ENCODE results near the gene CERS6. TPM values are rescaled to one million over a fixed set of nuclear protein-coding genes. Genes with fewer than 3 reads are reported as not detected.

CERS6 gene
- total RNA-seq, 1 experiment from 2014 or later = not detected

DNA sequence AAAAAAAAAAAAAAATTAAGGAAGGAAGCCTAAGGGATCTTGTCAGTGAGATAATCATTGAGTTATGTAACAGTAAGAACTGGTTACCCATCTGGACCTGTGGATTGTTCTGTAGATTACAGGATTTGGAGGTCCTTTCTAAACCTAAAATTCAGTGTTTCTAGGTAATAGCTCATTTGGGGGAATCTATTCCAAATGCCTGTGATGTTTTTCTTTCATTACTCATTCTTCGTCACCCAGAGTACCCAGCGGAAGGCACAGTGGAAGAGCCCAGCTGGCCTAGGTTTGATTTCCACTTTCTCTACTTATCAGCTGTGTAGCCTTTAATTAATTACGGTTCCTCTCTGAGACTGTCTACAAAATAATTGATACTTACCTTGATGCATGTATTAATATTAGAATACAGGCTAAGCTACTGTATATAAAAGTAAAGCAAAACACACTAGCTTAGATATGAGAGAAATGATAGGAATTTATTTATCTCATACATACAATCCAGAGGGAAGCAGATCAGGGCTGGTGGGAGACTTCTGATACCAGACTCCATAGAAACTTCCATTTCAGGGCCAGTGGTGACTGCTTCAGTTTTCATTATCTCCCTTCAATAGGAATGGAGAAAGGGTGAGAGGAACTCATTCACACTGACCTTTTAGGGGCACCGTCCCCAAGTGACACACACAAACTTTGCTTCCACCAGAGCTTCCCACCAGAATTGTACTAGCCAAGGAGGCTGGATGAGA, 230.6 kb downstream of the CERS6 start:
- Histone ChIP-seq H3K9me2 (replicated peaks; ENCODE audit: insufficient read depth, low read length) (no peaks in the 10 kb centered on the region), H3K4me1 (ENCODE audit: low read length) (no peaks in the 10 kb centered on the region), H3K9ac (ENCODE audit: low read length) (no peak overlapping the region), H3K4me2 (ENCODE audit: low read depth, low read length, poor library complexity, severe bottlenecking) (no peak overlapping the region), H3K79me2 (ENCODE audit: low read length) (no peaks in the 10 kb centered on the region), H3K27me3 (ENCODE audit: low read length) (no peaks in the 10 kb centered on the region), H3K4me3 (ENCODE audit: low read length) (no peak overlapping the region), H4K20me1 (ENCODE audit: insufficient read depth, low read depth, low read length) (no peaks in the 10 kb centered on the region), H3K27ac (ENCODE audit: low read length) (no peak overlapping the region), H3K36me3 (ENCODE audit: insufficient read depth, low read length) (no peaks in the 10 kb centered on the region), H2AFZ (ENCODE audit: low read length) (no peak overlapping the region), H3K9me3 (ENCODE audit: low read length) (no peaks in the 10 kb centered on the region)
- no peak for DNase-seq

- no peaks in the 10 kb centered on the region for H3K79me2 ChIP-seq (ENCODE audit: low read length)
- no peaks in the 10 kb centered on the region for H3K36me3 ChIP-seq (ENCODE audit: insufficient read depth, low read length)
- no peak for DNase-seq
- no peaks in the 10 kb centered on the region for H3K27me3 ChIP-seq (ENCODE audit: low read length)
- H3K9me3 ChIP-seq (ENCODE audit: low read length) = no peaks in the 10 kb centered on the region
- no peaks in the 10 kb centered on the region for H3K9me2 ChIP-seq (replicated peaks; ENCODE audit: insufficient read depth, low read length)
- H2AFZ ChIP-seq (ENCODE audit: low read length) = no peak overlapping the region
- H3K4me1 ChIP-seq (ENCODE audit: low read length) = no peaks in the 10 kb centered on the region
- no peak overlapping the region for H3K4me3 ChIP-seq (ENCODE audit: low read length)
- no peak overlapping the region for H3K27ac ChIP-seq (ENCODE audit: low read length)
- no peak overlapping the region for H3K9ac ChIP-seq (ENCODE audit: low read length)
- no peaks in the 10 kb centered on the region for H4K20me1 ChIP-seq (ENCODE audit: insufficient read depth, low read depth, low read length)
- H3K4me2 ChIP-seq (ENCODE audit: low read depth, low read length, poor library complexity, severe bottlenecking) = no peak overlapping the region
These were observed 231.2 kb downstream of the CERS6 start for GRCh38 chr2:168687314-168687713.

DNA sequence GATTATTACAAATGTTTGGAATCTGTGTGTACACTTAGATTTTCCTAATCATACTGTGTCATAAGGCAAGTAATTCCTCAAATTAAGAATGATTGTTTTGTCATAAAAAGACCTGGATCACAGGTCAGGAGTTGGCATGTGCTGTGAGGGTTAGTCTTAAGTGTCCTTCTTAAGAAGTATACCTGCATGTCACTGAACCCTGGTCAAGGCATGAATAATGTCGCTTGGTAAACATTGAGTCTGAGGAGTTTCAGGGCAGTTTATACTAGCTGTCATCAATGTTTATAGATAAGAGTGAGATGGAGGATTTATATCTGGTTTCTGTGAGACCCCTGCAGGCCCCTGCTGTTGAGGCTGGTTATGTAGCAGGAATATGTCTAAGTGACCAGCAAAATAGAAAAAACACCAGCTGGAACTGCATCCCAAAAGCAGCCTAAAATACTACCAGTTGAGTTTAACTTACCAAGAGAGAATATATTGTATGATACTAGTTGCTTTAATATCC, 234.4 kb downstream of the CERS6 start:
- Histone ChIP-seq H3K4me1 (ENCODE audit: low read length) (no peaks in the 10 kb centered on the region), H3K9ac (ENCODE audit: low read length) (no peak overlapping the region), H3K4me2 (ENCODE audit: low read depth, low read length, poor library complexity, severe bottlenecking) (no peak overlapping the region), H3K27me3 (ENCODE audit: low read length) (no peaks in the 10 kb centered on the region), H3K9me3 (ENCODE audit: low read length) (no peaks in the 10 kb centered on the region), H3K27ac (ENCODE audit: low read length) (no peak overlapping the region), H3K4me3 (ENCODE audit: low read length) (no peak overlapping the region), H3K36me3 (ENCODE audit: insufficient read depth, low read length) (no peaks in the 10 kb centered on the region), H3K9me2 (replicated peaks; ENCODE audit: insufficient read depth, low read length) (no peaks in the 10 kb centered on the region), H3K79me2 (ENCODE audit: low read length) (no peaks in the 10 kb centered on the region), H4K20me1 (ENCODE audit: insufficient read depth, low read depth, low read length) (no peaks in the 10 kb centered on the region), H2AFZ (ENCODE audit: low read length) (no peak overlapping the region)
- no peak for DNase-seq

DNA sequence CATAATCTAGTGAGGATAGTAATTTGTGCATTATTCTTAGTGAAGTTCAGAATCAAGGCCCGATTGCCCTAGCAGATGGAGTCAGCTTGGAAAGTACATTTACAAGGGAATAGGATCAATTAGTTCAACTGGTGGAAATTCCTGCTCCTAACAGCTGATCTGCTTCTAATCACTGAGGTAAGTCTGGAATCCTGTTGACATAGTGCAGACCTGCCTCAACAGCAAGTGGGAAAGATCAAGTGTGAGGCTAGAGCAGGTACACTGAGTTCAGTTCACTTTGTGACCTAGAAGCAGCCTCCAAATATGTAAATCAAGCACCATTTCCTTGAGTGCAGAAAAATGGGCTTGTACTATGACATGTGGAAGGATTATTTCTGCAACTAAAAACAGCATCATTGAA, 235.1 kb downstream of the CERS6 start:
- Histone ChIP-seq H3K4me2 (ENCODE audit: low read depth, low read length, poor library complexity, severe bottlenecking) (no peak overlapping the region), H3K27ac (ENCODE audit: low read length) (no peak overlapping the region), H3K36me3 (ENCODE audit: insufficient read depth, low read length) (no peaks in the 10 kb centered on the region), H3K9me3 (ENCODE audit: low read length) (no peaks in the 10 kb centered on the region), H3K79me2 (ENCODE audit: low read length) (no peaks in the 10 kb centered on the region), H3K9me2 (replicated peaks; ENCODE audit: insufficient read depth, low read length) (no peaks in the 10 kb centered on the region), H3K4me1 (ENCODE audit: low read length) (no peaks in the 10 kb centered on the region), H3K27me3 (ENCODE audit: low read length) (no peaks in the 10 kb centered on the region), H2AFZ (ENCODE audit: low read length) (no peak overlapping the region), H3K9ac (ENCODE audit: low read length) (no peak overlapping the region), H4K20me1 (ENCODE audit: insufficient read depth, low read depth, low read length) (no peaks in the 10 kb centered on the region), H3K4me3 (ENCODE audit: low read length) (no peak overlapping the region)
- DNase-seq = no peak

DNA sequence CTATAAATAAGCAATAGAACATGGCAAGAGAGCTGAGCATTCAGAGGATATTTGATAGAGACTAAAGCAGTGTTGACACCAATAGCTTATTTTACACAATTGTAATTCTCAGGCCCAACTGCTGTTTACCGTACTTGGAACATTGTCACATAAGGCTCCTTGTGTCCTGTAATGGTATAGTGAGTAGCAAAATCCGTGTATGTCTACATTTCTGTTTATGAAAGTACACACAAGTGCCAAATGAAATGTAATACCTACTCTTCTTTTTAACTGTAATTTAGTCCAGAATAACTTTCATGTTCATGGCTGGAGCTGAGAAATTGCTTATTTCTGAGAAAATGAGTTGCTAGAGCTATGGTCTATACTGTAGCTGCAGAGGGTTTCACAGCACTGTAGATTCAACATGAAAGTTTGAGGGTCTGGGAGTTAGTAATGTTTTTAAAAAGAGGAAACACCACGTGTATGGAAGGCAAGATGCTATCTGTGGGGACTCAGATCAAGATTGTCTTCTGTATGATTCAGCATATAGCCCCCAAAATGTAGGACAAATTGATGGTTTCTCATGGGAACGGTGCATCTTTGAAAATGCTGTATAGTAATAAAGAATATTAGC, 236.2 kb downstream of the CERS6 start:
- Histone ChIP-seq H3K4me3 (ENCODE audit: low read length) (no peak overlapping the region), H2AFZ (ENCODE audit: low read length) (no peak overlapping the region), H3K79me2 (ENCODE audit: low read length) (no peaks in the 10 kb centered on the region), H3K4me2 (ENCODE audit: low read depth, low read length, poor library complexity, severe bottlenecking) (no peak overlapping the region), H3K27ac (ENCODE audit: low read length) (no peak overlapping the region), H3K27me3 (ENCODE audit: low read length) (no peaks in the 10 kb centered on the region), H3K9ac (ENCODE audit: low read length) (no peak overlapping the region), H3K4me1 (ENCODE audit: low read length) (no peaks in the 10 kb centered on the region), H3K36me3 (ENCODE audit: insufficient read depth, low read length) (no peaks in the 10 kb centered on the region), H3K9me3 (ENCODE audit: low read length) (no peaks in the 10 kb centered on the region), H4K20me1 (ENCODE audit: insufficient read depth, low read depth, low read length) (no peaks in the 10 kb centered on the region), H3K9me2 (replicated peaks; ENCODE audit: insufficient read depth, low read length) (no peaks in the 10 kb centered on the region)
- no peak for DNase-seq

GRCh38 chr2:168694173-168694572, 238.1 kb downstream of the CERS6 start:
- no peak overlapping the region for H3K9ac ChIP-seq (ENCODE audit: low read length)
- no peak overlapping the region for H3K27ac ChIP-seq (ENCODE audit: low read length)
- DNase-seq = no peak
- no peaks in the 10 kb centered on the region for H3K36me3 ChIP-seq (ENCODE audit: insufficient read depth, low read length)
- no peak overlapping the region for H2AFZ ChIP-seq (ENCODE audit: low read length)
- H3K9me3 ChIP-seq (ENCODE audit: low read length) = no peaks in the 10 kb centered on the region
- H3K4me2 ChIP-seq (ENCODE audit: low read depth, low read length, poor library complexity, severe bottlenecking) = no peak overlapping the region
- H3K4me3 ChIP-seq (ENCODE audit: low read length) = no peak overlapping the region
- no peaks in the 10 kb centered on the region for H3K9me2 ChIP-seq (replicated peaks; ENCODE audit: insufficient read depth, low read length)
- no peaks in the 10 kb centered on the region for H3K79me2 ChIP-seq (ENCODE audit: low read length)
- H4K20me1 ChIP-seq (ENCODE audit: insufficient read depth, low read depth, low read length) = no peaks in the 10 kb centered on the region
- H3K4me1 ChIP-seq (ENCODE audit: low read length) = no peaks in the 10 kb centered on the region
- H3K27me3 ChIP-seq (ENCODE audit: low read length) = no peaks in the 10 kb centered on the region

DNA sequence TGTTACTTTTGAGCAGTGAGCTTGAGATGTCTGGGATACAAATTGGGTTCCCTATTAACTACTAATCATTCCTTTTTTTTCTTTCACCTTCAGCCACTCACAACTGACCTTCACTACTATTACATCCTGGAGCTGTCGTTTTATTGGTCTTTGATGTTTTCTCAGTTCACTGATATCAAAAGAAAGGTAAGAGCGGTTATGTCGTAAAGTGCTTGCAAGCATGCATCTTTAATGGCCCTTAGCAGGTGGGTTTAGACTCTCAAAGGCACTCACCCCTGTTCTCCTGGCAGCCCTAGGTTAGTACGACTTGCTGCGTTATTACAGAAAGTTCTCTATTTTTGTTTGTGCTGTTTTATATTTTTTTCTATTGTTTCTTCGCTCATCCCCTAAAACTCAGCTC, 238.8 kb downstream of the CERS6 start:
- H3K9me2 ChIP-seq (replicated peaks; ENCODE audit: insufficient read depth, low read length) = no peaks in the 10 kb centered on the region
- H4K20me1 ChIP-seq (ENCODE audit: insufficient read depth, low read depth, low read length) = no peaks in the 10 kb centered on the region
- H3K36me3 ChIP-seq (ENCODE audit: insufficient read depth, low read length) = no peaks in the 10 kb centered on the region
- H2AFZ ChIP-seq (ENCODE audit: low read length) = no peak overlapping the region
- H3K27me3 ChIP-seq (ENCODE audit: low read length) = no peaks in the 10 kb centered on the region
- no peaks in the 10 kb centered on the region for H3K4me1 ChIP-seq (ENCODE audit: low read length)
- H3K9me3 ChIP-seq (ENCODE audit: low read length) = no peaks in the 10 kb centered on the region
- no peak overlapping the region for H3K4me3 ChIP-seq (ENCODE audit: low read length)
- no peaks in the 10 kb centered on the region for H3K79me2 ChIP-seq (ENCODE audit: low read length)
- DNase-seq = no peak
- no peak overlapping the region for H3K27ac ChIP-seq (ENCODE audit: low read length)
- H3K9ac ChIP-seq (ENCODE audit: low read length) = no peak overlapping the region
- H3K4me2 ChIP-seq (ENCODE audit: low read depth, low read length, poor library complexity, severe bottlenecking) = no peak overlapping the region

GRCh38 chr2:168697668-168698121, 241.6 kb downstream of the CERS6 start:
- Histone ChIP-seq H3K27me3 (ENCODE audit: low read length) (no peaks in the 10 kb centered on the region), H3K4me3 (ENCODE audit: low read length) (no peak overlapping the region), H3K27ac (ENCODE audit: low read length) (no peak overlapping the region), H3K9me3 (ENCODE audit: low read length) (no peaks in the 10 kb centered on the region), H3K4me2 (ENCODE audit: low read depth, low read length, poor library complexity, severe bottlenecking) (no peak overlapping the region), H2AFZ (ENCODE audit: low read length) (no peak overlapping the region), H3K36me3 (ENCODE audit: insufficient read depth, low read length) (no peaks in the 10 kb centered on the region), H3K4me1 (ENCODE audit: low read length) (no peaks in the 10 kb centered on the region), H4K20me1 (ENCODE audit: insufficient read depth, low read depth, low read length) (no peaks in the 10 kb centered on the region), H3K9me2 (replicated peaks; ENCODE audit: insufficient read depth, low read length) (no peaks in the 10 kb centered on the region), H3K79me2 (ENCODE audit: low read length) (no peaks in the 10 kb centered on the region), H3K9ac (ENCODE audit: low read length) (no peak overlapping the region)
- no peak for DNase-seq

Data from Karpas-422 (cell line).